ENCODE results near the gene UCN2.
"Not testable (repeated sequence)": the region's sequence is repeated elsewhere in the genome, so short reads cannot be mapped to it uniquely, and the experiment has no call there.

UCN2 gene

DNA sequence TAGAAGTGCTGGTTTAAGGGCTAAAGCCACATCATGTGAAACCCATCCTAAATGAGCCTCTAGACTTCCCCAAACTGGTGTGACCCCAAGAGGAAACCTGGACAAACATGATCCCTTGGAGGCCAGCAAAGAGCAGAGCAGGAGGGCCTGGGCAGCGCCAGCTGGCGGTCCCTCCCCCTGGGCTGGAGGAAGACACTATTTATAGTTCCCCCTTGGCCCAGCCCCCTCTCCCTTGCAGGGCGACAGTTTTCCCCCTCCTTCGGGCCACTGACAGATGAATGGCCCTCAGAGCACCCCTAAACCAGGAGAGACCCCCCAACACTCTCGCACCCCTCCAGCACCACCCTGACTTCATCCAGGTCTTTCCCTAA, 2.9 kb downstream of the UCN2 start:
- DNase-seq = no peak

DNA sequence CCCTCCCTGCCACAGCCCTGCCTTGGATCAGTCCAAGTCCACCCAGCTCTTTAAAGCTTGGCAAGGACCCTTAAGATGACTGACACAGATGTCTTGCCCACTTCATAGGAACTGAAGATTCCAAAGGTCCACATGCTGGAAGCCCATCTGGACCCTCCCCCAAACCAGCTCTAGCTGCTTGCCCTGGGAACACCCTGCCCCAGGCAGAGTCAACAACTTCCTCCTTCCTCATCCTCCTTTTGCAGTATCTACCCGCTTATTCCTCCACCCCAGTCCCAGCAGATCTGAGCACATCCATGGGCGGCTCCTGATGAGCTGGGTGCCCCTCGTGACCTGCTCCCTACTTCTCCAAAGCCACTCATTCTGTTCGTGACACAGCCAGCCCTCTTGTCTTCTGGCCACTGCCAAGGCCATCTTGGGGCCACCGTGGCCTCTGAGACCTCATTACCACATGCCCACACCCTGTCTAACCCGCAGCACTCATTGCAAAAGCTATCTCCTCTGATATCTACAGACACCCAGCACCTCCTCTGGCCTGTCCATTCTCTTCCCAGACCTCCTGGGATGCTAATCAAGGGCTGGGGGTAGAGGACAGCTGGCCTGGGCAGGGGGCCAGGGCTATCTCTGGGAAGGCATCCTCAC, 5.0 kb downstream of the UCN2 start:
- no peak for DNase-seq

DNA sequence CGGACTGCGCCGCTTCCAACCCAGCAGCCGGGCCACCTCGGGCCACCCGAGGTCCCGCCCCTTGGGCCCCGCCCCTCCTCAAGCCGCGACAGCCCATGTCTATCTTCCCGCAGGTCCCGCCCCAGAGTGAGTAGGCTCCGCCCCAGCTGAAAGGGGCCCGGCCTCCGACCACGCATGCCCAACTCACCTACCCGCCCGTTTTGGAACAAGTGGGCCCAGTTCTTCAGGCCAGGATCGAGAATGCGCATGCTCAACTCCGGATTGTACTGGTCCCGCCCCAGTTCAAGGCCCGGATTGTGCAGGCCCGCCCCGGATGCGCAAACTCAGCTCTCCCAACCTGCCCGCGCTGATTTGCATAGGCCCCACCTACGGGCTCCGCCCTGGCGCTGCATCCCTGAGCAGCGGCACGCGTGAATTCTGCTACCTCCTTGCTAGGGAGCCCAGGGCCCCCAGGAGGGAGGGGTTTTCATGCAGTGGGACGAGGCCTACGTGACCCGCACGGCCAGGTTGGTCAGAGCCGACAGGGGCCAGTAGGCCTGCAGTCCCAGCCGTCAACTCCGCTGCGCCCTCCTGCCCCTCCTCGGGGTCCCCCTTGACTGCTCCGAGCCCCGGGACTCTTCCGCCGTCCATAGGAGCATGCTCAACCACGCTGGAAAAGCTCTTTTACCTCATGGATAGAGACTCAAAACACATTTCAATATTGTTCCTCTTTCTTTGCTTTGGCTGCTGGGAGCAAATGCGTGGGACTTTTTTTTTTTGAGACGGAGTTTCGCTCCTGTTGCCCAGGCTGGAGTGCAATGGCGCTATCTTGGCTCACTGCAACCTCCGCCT, 6.6 kb downstream of the UCN2 start, which contains the start of gene PFKFB4:
TSS of gene PFKFB4 (minus strand) at position 8 of the 831 bp plus-strand sequence. CDS start 26 bp downstream, outside the sequence.
- DNase-seq = peak; percentile 99

- no peak for DNase-seq
Measured at GRCh38 chr3:48555949-48556795, 7.4 kb downstream of the UCN2 start.

DNA sequence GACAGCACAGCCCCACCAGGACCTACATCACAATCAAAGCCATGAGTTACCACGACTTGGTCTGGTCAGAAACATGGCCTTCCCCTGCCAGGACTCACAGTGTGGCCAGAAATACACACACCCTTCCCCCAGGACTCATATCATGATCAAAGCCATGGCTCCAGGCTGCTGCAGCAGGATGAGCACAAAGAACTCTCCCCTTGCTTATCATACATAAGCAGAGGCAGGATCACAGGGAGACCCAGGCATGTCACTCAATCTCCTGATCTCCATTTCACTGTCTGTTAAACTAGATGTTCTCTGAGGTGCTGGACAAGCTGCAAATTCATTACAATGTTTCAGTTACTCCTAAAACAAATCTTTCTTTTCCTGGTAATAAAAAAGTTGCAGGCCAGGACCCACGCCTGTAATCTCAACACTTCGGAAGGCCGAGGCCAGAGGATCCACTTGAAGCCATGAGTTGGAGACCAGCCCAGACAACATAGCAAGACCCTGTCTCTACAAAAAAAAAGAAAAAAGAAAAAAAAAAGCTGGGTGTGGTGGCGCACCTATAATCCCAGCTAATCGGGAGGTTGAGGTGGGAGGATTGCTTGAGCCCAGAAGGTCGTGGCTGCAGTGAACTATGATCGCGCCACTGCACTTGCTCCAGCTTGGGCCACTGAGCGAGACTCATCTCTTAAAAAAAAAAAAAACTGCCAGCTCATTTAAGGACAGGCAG, 8.2 kb downstream of the UCN2 start:
- DNase-seq = no peak

GRCh38 chr3:48553886-48554845, 9.4 kb downstream of the UCN2 start:
- no peak for DNase-seq

DNA sequence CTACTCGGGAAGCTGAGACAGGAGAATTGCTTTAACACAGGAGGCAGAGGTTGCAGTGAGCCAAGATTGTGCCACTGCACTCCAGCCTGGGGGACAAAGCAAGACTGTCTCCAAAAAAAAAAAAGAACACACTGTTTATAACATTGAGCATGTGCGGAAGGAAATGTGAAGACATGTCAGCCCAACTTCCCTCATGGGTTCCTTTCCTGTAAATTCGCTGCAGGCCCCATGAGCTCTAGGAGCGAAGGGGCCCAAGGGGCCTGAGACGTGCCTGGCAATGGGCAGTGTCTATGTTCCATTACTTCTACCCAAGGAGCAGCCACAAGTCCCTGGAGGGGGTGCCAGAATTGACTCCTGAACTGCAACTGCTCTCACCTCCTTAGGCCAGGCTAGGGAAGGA, 10.2 kb downstream of the UCN2 start:
- DNase-seq = no peak

GRCh38 chr3:48552111-48552951, 11.2 kb downstream of the UCN2 start:
- DNase-seq = no peak

- not testable (repeated sequence) for DNase-seq
Measured at GRCh38 chr3:48551651-48552050, 11.9 kb downstream of the UCN2 start.

- peak; percentile 87 for DNase-seq
Measured at GRCh38 chr3:48548729-48549705, 14.6 kb downstream of the UCN2 start.

GRCh38 chr3:48548126-48548525, 15.5 kb downstream of the UCN2 start:
- no peak for DNase-seq

DNA sequence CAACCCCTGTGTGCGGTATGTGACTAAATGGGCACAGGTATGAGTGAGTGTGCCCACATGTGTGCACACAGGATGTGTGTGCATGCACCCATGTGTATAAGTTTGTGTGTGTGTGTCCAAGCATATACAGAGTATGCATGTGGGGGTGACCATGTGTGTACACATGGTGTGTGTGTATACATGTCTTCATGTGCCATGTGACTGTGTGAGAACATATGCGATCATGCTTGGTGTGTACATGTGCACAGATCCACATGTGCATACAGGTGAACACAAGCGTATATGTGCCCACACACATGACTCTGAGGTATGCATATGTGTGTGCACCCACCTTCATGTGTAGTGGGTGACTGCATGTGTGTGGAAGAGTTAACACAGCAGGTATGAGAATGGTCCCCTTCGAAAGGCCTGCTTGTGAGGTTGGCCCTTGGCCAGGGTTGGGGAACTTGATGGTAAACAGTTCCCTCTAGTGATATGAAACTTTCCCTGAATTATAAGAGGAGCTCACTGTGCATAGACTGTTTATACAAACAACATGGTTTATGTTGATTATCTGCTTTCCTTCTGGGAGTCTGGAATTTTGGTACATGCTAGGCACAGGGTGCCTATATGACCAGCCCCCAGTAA, 17.3 kb downstream of the UCN2 start:
- DNase-seq = no peak

GRCh38 chr3:48544141-48544540, 19.4 kb downstream of the UCN2 start:
- no peak for DNase-seq

DNA sequence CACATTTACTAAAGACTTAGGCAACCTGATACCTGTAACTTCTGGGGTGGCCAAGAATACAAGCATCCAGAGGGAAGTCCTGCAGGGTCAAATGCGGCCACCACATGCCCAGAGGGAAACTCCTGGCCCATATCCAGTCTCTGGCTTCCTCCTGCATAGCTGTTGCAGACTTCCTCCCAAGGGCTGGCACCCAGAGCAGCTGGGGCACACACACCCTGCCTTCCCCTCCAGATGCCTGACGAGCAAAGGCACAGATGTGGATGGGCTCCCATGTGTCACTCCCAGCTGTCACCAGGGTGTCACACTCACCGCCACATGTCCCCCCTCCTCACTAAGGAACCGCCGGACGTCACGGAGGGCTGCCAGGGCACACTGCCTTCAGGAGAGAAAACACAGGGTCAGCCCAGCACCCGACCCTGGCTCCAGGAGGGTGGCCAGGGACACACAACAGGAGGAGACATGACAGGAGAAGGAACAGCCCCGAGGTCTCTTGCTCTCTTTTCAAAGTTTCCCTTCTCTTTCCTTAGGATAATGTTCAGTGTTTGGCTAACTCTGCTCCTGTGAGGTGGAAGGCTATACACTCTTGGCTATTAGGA, 20.2 kb downstream of the UCN2 start:
- DNase-seq = no peak

DNA sequence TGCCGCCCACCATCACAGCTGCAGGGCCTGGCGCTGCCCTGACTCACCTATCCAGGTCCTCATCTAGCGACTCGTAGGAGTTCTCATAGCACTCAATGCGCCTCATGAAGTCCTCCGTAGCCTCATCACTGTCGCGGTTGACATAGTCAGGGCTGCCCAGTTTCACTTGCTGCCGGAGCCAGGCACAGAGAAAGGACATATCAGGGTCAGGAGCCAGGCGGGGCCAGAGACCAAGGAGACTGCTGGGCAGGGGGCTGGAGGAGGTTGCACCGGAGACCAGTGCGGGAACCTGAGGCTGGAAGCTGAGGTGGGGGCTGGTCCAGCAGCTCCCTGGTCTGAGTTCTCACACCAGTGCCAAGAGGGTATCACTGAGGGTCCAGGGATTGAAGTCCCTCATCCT, 25.1 kb downstream of the UCN2 start:
- no peak for DNase-seq

GRCh38 chr3:48536785-48537184, 26.8 kb downstream of the UCN2 start:
- DNase-seq = no peak

GRCh38 chr3:48536116-48536515, 27.5 kb downstream of the UCN2 start:
- no peak for DNase-seq

GRCh38 chr3:48535578-48535977, 28.0 kb downstream of the UCN2 start:
- no peak for DNase-seq

- no peak for DNase-seq
Measured at GRCh38 chr3:48532977-48533337, 30.6 kb downstream of the UCN2 start.

Measured in activated gamma-delta T cell treated with Interleukin-2 at 50 U/mL for 16 hours (primary cell).